ENCODE data around the gene KRT73.

DNA sequence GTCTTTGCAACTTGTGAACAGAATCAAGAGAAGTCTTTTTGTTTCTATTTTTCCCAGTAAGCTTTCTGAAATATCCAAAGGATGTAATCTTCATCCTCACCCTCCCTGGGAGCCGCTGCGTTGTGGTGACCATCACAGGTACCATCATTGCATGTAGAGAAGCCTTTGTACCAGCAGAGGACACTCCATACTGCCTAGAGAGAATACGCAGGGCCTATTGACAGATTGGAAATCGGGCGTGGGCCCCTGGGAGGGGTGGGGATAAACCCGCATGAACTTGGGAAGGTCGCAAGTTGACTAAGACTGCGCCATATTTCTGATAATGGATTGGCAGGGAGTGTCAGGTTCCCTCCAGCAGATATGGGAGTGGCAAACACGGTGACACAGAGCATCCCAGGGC is 49.1 kb upstream of the KRT73 start:
- TF ChIP-seq CTCF (conservative IDR thresholded peaks at IDR 0.05; ENCODE audit: low read depth in 2 of 2) (peak; percentile 57 to 76), EZH2 (IDR thresholded peaks at IDR 0.05; ENCODE audit: low read depth, unreplicated experiment) (no peak), CREB1 (CRISPR knock-in tag; IDR thresholded peaks at IDR 0.05; ENCODE audit: low read depth) (no peak)

Measured in GM23338 (cell line).